ENCODE data around the gene CTNNA2.

- no peak for TF ChIP-seq CTCF (IDR thresholded peaks at IDR 0.05)
- no peak for TF ChIP-seq POLR2A (IDR thresholded peaks at IDR 0.05)
- no peak for TF ChIP-seq EP300 (IDR thresholded peaks at IDR 0.05)
Measured at GRCh38 chr2:79882548-79882947, 369.7 kb downstream of the CTNNA2 start.
